Stimulated activated CD8-positive, alpha-beta memory T cell treated with anti-CD3 and anti-CD28 coated beads, Interleukin-12 subunit alpha, Interleukin-12 subunit beta, amount 100 ng/mL, for 1 hour (primary cell): ENCODE results near the gene WNT3A.

Experiments
- DNase-seq: peaks from one replicate; pipeline ENCODE4 v3.0.0-alpha.2; 2020; ENCODE audit warnings: low read depth

Gene WNT3A

GRCh38 chr1:228033376-228033775 is 26.6 kb downstream of the WNT3A start:
- DNase-seq: no peak

GRCh38 chr1:228034954-228035837 is 28.4 kb downstream of the WNT3A start:
- DNase-seq: no peak

GRCh38 chr1:228035844-228036243 is 29.0 kb downstream of the WNT3A start:
- no peak for DNase-seq

- DNase-seq: no peak
Observed at GRCh38 chr1:228036701-228037231, 30.0 kb downstream of the WNT3A start.

GRCh38 chr1:228037401-228038386 is 30.9 kb downstream of the WNT3A start:
- DNase-seq: no peak

- DNase-seq: no peak
Observed at GRCh38 chr1:228038387-228039005, 31.7 kb downstream of the WNT3A start.

- no peak for DNase-seq
Observed at GRCh38 chr1:228039006-228039903, 32.5 kb downstream of the WNT3A start.

- DNase-seq: no peak
Observed at GRCh38 chr1:228039986-228040385, 33.2 kb downstream of the WNT3A start.

GRCh38 chr1:228041316-228041715 is 34.5 kb downstream of the WNT3A start:
- no peak for DNase-seq

GRCh38 chr1:228042508-228042907 is 35.7 kb downstream of the WNT3A start:
- DNase-seq: no peak

GRCh38 chr1:228043281-228043848 is 36.6 kb downstream of the WNT3A start:
- DNase-seq: no peak

GRCh38 chr1:228044961-228045360 is 38.2 kb downstream of the WNT3A start:
- no peak for DNase-seq

- DNase-seq: no peak
Observed at GRCh38 chr1:228045405-228045804, 38.6 kb downstream of the WNT3A start.

GRCh38 chr1:228045871-228046270 is 39.1 kb downstream of the WNT3A start:
- no peak for DNase-seq

- DNase-seq: no peak
Observed at GRCh38 chr1:228046421-228047182, 39.8 kb downstream of the WNT3A start.

- no peak for DNase-seq
Observed at GRCh38 chr1:228047183-228047466, 40.3 kb downstream of the WNT3A start.

GRCh38 chr1:228048120-228048519 is 41.3 kb downstream of the WNT3A start:
- DNase-seq: no peak

- no peak for DNase-seq
Observed at GRCh38 chr1:228048659-228049298, 42.0 kb downstream of the WNT3A start.

- no peak for DNase-seq
Observed at GRCh38 chr1:228050571-228051231, 43.9 kb downstream of the WNT3A start.
